Measurements from ENCODE around the gene NOTCH2. TPM values are rescaled to one million over a fixed set of nuclear protein-coding genes. Genes with fewer than 3 reads are reported as not detected.

Gene NOTCH2
- total RNA-seq, 4 donors from 2014 or later, result 57.4 to 83.7 (median 75.8) TPM

DNA sequence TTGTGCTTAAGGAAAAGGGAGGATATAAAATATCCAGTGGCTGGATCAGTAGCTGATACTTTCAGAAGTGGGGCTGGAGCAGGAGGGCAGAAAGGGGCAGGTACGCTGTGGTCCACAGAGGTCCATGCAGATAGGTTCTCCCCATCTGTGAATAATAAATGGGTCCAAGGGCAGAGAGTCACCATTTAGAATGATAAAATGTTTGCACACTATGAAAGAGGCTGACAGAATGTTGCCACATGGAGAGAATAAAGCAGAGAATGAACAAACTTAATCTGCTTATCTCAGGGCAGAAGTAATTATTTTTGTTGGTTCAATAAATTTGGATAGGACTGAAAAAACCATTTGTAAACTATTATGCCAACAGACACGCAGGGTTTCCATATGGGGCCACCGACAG is 156.5 kb downstream of the NOTCH2 start:
- H3K36me3 ChIP-seq, result peaks cover 20 to 69% (median 21%) of the 10 kb centered on the region in 3 donors
- 90 to 92% methylated on average over 3 of the region's 3 CpGs for WGBS, 2 donors

DNA sequence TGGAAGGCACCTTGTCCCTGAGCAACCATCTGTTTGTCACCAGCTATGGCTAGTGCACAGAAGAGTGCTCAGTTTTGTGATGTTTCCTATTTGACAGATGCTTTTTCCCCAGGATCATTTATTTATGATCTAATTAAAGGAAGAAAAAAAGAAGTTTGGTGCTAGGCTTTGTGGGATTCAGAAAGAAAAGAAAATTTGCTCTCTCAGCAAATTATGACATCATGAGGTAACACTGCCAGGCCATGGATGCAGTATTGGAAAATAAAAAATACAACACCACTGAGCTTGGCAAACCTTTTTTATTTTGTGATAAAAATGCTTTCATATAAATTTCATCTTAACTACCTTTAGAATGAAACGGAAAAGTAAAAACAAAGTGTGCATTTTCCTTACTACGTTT is 157.7 kb downstream of the NOTCH2 start:
- intact Hi-C loops (cut with DNase I), result no loop called here
- Histone ChIP-seq H3K4me3 (no peak overlapping the region), H3K36me3 (peaks cover 11 to 57% (median 20%) of the 10 kb centered on the region in 3 donors), H3K4me1 (no peaks in the 10 kb centered on the region), H3K9me3 (no peaks in the 10 kb centered on the region), H3K27ac (no peak overlapping the region), H3K27me3 (no peaks in the 10 kb centered on the region)
- TF ChIP-seq, protein P1, sequence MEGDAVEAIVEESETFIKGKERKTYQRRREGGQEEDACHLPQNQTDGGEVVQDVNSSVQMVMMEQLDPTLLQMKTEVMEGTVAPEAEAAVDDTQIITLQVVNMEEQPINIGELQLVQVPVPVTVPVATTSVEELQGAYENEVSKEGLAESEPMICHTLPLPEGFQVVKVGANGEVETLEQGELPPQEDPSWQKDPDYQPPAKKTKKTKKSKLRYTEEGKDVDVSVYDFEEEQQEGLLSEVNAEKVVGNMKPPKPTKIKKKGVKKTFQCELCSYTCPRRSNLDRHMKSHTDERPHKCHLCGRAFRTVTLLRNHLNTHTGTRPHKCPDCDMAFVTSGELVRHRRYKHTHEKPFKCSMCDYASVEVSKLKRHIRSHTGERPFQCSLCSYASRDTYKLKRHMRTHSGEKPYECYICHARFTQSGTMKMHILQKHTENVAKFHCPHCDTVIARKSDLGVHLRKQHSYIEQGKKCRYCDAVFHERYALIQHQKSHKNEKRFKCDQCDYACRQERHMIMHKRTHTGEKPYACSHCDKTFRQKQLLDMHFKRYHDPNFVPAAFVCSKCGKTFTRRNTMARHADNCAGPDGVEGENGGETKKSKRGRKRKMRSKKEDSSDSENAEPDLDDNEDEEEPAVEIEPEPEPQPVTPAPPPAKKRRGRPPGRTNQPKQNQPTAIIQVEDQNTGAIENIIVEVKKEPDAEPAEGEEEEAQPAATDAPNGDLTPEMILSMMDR (IDR thresholded peaks at IDR 0.05), result no peak
- TF ChIP-seq POLR2A (IDR thresholded peaks at IDR 0.05), result no peak
- WGBS, 2 donors, result 94 to 97% methylated on average over 2 of the region's 2 CpGs
- no peak for DNase-seq

More for the DNA sequence above, 156.5 kb downstream of the NOTCH2 start:
- Histone ChIP-seq H3K4me3 (no peak overlapping the region), H3K9me3 (no peaks in the 10 kb centered on the region), H3K27ac (no peak overlapping the region), H3K4me1 (no peaks in the 10 kb centered on the region), H3K27me3 (no peaks in the 10 kb centered on the region)
- DNase-seq, result no peak
- TF ChIP-seq, protein P1 (IDR thresholded peaks at IDR 0.05), result no peak
- TF ChIP-seq POLR2A (IDR thresholded peaks at IDR 0.05), result no peak
- intact Hi-C loops (cut with DNase I), result no loop called here

- intact Hi-C loops (cut with DNase I), result no loop called here
- 65 to 74% methylated on average over 4 of the region's 4 CpGs for WGBS, 2 donors
- no peak overlapping the region for H3K4me3 ChIP-seq
- no peaks in the 10 kb centered on the region for H3K4me1 ChIP-seq
- no peak overlapping the region for H3K27ac ChIP-seq
- H3K9me3 ChIP-seq, result no peaks in the 10 kb centered on the region
- peaks cover 5 to 45% (median 11%) of the 10 kb centered on the region in 3 donors for H3K36me3 ChIP-seq
- no peaks in the 10 kb centered on the region for H3K27me3 ChIP-seq
- DNase-seq, result no peak
- TF ChIP-seq, protein P1 (IDR thresholded peaks at IDR 0.05), result no peak
- no peak for TF ChIP-seq POLR2A (IDR thresholded peaks at IDR 0.05)
Measured at GRCh38 chr1:119910618-119911017, 158.8 kb downstream of the NOTCH2 start.

DNA sequence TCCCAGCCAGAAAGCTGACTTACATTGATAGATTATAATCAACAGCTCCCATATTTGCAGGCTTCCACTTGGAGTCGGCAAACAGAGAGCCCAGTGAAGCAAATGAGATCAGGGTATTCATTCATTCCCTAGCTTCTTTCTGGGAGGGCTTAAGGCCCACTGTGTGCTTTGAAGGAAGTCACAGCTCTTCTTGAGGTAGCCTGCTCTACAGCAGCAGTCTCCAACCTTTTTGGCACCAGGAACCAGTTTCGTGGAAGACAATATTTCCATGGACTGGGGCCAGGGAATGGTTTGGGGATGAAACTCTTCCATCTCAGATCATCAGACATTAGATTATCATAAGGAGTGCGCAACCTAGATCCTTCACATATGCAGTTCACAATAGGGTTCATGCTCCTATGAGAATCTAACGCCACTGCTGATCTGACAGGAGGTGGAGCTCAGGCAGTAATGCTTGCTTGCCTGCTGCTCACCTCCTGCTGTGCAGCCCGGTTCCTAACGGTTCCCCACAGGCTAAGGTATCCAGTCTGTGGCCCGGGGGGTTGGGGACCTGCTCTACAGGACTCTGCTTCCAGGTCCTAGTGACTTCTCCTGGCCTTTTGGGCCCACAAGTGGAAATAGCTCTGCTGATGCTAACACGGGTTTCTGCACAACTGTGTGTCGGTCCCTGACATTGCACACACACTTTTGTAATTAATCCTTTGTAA is 159.4 kb downstream of the NOTCH2 start:
- Histone ChIP-seq H3K4me1 (no peaks in the 10 kb centered on the region), H3K36me3 (peaks cover 0 to 40% (median 5%) of the 10 kb centered on the region in 3 donors), H3K27me3 (no peaks in the 10 kb centered on the region), H3K4me3 (no peak overlapping the region), H3K27ac (no peak overlapping the region), H3K9me3 (no peaks in the 10 kb centered on the region)
- 66 to 75% methylated on average over 9 of the region's 9 CpGs for WGBS, 2 donors
- intact Hi-C loops (cut with DNase I), result no loop called here
- no peak for TF ChIP-seq POLR2A (IDR thresholded peaks at IDR 0.05)
- TF ChIP-seq, protein P1 (IDR thresholded peaks at IDR 0.05), result no peak
- DNase-seq, result no peak

GRCh38 chr1:119908661-119909060 is 160.8 kb downstream of the NOTCH2 start:
- intact Hi-C loops (cut with DNase I), result no loop called here

More at GRCh38 chr1:119908661-119909060, 160.8 kb downstream of the NOTCH2 start:
- TF ChIP-seq POLR2A (IDR thresholded peaks at IDR 0.05), result no peak
- TF ChIP-seq, protein P1 (IDR thresholded peaks at IDR 0.05), result no peak
- Histone ChIP-seq H3K27ac (no peak overlapping the region), H3K4me3 (no peak overlapping the region), H3K27me3 (no peaks in the 10 kb centered on the region), H3K9me3 (no peaks in the 10 kb centered on the region), H3K36me3 (peaks cover 0 to 26% (median 0%) of the 10 kb centered on the region in 3 donors), H3K4me1 (no peaks in the 10 kb centered on the region)
- no peak for DNase-seq
- 83 to 86% methylated on average over 3 of the region's 3 CpGs for WGBS, 2 donors

Data from esophagus squamous epithelium (tissue), 5 donors.